HS-27A (cell line): ENCODE measurements around the gene TIMM50.

Experiments used
- DNase-seq: peaks from one replicate; pipeline ENCODE4 v3.0.0-alpha.2; 2012; ENCODE audit warnings: low read depth, missing footprints

TIMM50 gene

DNA sequence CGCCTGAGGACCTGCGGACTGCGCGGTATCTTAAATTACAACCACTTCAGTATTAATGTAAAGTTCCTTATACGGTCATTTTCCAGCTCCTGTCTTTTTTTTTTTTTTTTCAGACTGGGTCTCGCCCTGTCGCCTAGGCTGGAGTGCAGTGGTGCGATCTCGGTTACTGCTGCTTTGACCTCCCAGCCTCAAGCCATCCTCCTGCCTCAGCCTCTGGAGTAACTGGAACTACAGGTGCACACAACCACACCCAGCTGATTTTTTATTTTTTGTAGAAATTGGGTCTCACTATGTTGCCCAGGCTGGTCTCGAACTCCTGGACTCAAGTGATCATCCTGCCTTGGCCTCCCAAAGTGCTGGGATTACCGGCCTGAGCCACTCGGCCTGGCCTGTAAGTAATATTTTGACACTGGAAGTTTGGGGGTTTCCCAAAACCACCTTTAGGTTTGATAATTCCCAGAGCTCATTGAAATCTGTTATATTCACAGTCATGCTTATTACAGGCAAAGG is 52.4 kb downstream of the TIMM50 start:
- no peak for DNase-seq

DNA sequence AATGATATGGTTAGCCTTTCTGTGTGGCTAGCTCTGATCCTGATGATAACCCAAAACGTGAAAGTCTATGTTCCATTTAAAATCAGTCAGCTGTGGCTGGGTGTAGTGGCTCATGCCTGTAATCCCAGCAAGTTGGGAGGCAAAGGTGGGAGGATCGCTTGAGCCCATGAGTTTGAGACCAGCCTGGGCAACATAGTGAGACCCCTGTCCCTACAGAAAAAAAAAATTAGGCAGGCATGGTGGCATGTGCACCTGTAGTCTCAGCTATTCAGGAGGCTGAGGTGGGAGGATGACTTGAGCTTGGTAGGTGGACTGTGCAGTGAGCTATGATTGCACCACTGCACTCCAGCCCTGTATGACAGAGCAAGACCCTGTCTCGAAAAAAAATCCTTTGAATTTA is 53.2 kb downstream of the TIMM50 start:
- DNase-seq: no peak

DNA sequence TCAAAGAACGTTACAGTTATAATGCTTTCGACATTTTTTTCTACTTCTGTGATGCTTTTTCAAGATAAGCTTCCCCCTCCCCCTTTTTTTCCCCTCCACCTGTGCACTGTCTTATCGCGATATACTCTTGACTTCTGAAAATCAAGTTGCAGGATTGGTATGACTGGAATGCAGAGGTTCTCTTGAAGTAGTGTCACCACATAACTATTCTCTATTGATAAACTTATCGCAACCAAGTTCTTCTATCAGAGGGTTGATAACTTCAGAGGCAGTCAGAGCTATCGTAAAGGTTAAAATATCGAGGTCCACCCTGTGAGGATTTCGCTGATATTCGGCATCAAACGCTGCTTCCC is 58.5 kb downstream of the TIMM50 start:
- DNase-seq: peak; percentile 62

GRCh38 chr19:39539518-39540332 is 59.1 kb downstream of the TIMM50 start, which contains the start of gene EID2:
Gene EID2, minus strand, starts transcription at chr19:39540161. Its CDS starts 82 bp downstream, at chr19:39540079.
- DNase-seq: peak; percentile 97

DNA sequence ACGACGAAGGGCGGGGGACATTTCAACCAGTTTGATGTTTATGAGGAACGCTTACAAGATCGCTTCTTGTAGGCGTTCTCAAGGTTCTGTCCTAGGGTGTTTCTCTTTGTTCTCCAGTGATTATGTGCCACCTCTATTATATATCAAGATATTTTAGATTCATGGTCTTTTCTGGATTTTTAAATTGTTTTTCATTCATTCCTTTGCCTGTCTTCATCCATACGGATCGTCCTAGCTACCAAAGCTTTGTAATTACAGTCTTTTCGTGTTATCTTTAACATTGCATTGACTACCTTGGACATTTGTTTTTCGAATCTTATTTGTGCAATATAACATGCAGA is 59.7 kb downstream of the TIMM50 start:
- DNase-seq: no peak
